ENCODE measurements around the gene ISL2. TPM values are rescaled to one million over a fixed set of nuclear protein-coding genes. Genes with fewer than 3 reads are reported as not detected.
A peak's percentile ranks its signal among the peaks of the same experiment; 100 is the strongest.

The ISL2 gene
- total and polyA plus RNA-seq, 2 of the 13 experiments (the other 11 are each of a cell fraction or from before 2014, with no cell fraction given), result 4.3 to 5.1 TPM

DNA sequence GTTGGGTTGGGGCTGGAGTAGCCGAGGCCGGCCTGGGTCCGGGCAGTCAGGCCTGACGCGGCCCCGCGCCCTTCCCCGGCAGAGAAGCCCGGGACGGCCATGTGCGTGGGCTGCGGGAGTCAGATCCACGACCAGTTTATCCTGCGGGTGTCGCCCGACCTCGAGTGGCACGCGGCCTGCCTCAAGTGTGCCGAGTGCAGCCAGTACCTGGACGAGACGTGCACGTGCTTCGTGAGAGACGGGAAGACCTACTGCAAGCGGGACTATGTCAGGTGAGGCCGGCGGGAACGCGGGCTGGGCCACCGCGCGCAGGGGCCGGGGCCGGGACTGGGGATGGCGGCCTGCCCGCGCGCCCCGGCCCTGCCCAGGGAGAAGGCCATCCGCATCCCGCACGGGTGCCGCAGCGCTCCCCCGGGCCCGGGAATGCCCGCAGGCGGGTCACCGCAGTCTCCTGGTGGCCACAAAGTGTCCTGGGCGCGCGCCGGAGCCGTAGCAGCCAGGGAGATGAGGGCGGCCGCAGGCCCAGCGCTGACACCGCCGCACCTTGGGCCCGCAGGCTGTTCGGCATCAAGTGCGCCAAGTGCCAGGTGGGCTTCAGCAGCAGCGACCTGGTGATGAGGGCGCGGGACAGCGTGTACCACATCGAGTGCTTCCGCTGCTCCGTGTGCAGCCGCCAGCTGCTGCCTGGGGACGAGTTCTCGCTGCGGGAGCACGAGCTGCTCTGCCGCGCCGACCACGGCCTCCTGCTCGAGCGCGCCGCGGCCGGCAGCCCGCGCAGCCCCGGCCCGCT, 1.3 kb downstream of the ISL2 start (continued):
- TF ChIP-seq ZNF614 (CRISPR knock-in tag; IDR thresholded peaks at IDR 0.05; ENCODE audit: borderline replicate concordance) (no peak), MIER2 (CRISPR knock-in tag; IDR thresholded peaks at IDR 0.05) (0 out of 2 replicates have a peak, but pooled peaks have one; percentile 26), KDM4B (CRISPR knock-in tag; IDR thresholded peaks at IDR 0.05) (0 out of 2 replicates have a peak, but pooled peaks have one; percentile 32), ZNF775 (CRISPR knock-in tag; IDR thresholded peaks at IDR 0.05; ENCODE audit: borderline replicate concordance) (0 out of 2 replicates have a peak, but pooled peaks have one; percentile 26), HDAC6 (IDR thresholded peaks at IDR 0.05; ENCODE audit: low read depth, low read length) (no peak), RFX1 (IDR thresholded peaks at IDR 0.05) (no peak), ZNF484 (CRISPR knock-in tag; IDR thresholded peaks at IDR 0.05; ENCODE audit: borderline replicate concordance, low read depth) (no peak), ZNF101 (CRISPR knock-in tag; IDR thresholded peaks at IDR 0.05; ENCODE audit: borderline replicate concordance, low read depth) (0 out of 2 replicates have a peak, but pooled peaks have one; percentile 23), EHMT2 (IDR thresholded peaks at IDR 0.05; ENCODE audit: borderline replicate concordance, low read depth, low read length) (no peak)
- TF ChIP-seq, protein P1, sequence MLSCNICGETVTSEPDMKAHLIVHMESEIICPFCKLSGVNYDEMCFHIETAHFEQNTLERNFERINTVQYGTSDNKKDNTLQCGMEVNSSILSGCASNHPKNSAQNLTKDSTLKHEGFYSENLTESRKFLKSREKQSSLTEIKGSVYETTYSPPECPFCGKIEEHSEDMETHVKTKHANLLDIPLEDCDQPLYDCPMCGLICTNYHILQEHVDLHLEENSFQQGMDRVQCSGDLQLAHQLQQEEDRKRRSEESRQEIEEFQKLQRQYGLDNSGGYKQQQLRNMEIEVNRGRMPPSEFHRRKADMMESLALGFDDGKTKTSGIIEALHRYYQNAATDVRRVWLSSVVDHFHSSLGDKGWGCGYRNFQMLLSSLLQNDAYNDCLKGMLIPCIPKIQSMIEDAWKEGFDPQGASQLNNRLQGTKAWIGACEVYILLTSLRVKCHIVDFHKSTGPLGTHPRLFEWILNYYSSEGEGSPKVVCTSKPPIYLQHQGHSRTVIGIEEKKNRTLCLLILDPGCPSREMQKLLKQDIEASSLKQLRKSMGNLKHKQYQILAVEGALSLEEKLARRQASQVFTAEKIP (CRISPR knock-in tag; IDR thresholded peaks at IDR 0.05; ENCODE audit: borderline replicate concordance), result no peak
- TF ChIP-seq, protein P2, sequence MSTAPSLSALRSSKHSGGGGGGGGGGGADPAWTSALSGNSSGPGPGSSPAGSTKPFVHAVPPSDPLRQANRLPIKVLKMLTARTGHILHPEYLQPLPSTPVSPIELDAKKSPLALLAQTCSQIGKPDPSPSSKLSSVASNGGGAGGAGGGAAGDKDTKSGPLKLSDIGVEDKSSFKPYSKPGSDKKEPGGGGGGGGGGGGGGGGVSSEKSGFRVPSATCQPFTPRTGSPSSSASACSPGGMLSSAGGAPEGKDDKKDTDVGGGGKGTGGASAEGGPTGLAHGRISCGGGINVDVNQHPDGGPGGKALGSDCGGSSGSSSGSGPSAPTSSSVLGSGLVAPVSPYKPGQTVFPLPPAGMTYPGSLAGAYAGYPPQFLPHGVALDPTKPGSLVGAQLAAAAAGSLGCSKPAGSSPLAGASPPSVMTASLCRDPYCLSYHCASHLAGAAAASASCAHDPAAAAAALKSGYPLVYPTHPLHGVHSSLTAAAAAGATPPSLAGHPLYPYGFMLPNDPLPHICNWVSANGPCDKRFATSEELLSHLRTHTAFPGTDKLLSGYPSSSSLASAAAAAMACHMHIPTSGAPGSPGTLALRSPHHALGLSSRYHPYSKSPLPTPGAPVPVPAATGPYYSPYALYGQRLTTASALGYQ (CRISPR knock-in tag; IDR thresholded peaks at IDR 0.05), result 0 out of 2 replicates have a peak, but pooled peaks have one; percentile 41
- TF ChIP-seq, protein P3, sequence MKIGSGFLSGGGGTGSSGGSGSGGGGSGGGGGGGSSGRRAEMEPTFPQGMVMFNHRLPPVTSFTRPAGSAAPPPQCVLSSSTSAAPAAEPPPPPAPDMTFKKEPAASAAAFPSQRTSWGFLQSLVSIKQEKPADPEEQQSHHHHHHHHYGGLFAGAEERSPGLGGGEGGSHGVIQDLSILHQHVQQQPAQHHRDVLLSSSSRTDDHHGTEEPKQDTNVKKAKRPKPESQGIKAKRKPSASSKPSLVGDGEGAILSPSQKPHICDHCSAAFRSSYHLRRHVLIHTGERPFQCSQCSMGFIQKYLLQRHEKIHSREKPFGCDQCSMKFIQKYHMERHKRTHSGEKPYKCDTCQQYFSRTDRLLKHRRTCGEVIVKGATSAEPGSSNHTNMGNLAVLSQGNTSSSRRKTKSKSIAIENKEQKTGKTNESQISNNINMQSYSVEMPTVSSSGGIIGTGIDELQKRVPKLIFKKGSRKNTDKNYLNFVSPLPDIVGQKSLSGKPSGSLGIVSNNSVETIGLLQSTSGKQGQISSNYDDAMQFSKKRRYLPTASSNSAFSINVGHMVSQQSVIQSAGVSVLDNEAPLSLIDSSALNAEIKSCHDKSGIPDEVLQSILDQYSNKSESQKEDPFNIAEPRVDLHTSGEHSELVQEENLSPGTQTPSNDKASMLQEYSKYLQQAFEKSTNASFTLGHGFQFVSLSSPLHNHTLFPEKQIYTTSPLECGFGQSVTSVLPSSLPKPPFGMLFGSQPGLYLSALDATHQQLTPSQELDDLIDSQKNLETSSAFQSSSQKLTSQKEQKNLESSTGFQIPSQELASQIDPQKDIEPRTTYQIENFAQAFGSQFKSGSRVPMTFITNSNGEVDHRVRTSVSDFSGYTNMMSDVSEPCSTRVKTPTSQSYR (CRISPR knock-in tag; IDR thresholded peaks at IDR 0.05; ENCODE audit: borderline replicate concordance), result 0 out of 2 replicates have a peak, but pooled peaks have one; percentile 51
- TF ChIP-seq, protein P4, sequence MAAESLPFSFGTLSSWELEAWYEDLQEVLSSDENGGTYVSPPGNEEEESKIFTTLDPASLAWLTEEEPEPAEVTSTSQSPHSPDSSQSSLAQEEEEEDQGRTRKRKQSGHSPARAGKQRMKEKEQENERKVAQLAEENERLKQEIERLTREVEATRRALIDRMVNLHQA (CRISPR knock-in tag; IDR thresholded peaks at IDR 0.05), result no peak
- TF ChIP-seq, protein P5, sequence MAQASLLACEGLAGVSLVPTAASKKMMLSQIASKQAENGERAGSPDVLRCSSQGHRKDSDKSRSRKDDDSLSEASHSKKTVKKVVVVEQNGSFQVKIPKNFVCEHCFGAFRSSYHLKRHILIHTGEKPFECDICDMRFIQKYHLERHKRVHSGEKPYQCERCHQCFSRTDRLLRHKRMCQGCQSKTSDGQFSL (CRISPR knock-in tag; IDR thresholded peaks at IDR 0.05), result 0 out of 2 replicates have a peak, but pooled peaks have one; percentile 18
- TF ChIP-seq, protein P6, sequence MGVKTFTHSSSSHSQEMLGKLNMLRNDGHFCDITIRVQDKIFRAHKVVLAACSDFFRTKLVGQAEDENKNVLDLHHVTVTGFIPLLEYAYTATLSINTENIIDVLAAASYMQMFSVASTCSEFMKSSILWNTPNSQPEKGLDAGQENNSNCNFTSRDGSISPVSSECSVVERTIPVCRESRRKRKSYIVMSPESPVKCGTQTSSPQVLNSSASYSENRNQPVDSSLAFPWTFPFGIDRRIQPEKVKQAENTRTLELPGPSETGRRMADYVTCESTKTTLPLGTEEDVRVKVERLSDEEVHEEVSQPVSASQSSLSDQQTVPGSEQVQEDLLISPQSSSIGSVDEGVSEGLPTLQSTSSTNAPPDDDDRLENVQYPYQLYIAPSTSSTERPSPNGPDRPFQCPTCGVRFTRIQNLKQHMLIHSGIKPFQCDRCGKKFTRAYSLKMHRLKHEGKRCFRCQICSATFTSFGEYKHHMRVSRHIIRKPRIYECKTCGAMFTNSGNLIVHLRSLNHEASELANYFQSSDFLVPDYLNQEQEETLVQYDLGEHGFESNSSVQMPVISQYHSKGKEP (CRISPR knock-in tag; IDR thresholded peaks at IDR 0.05), result no peak
- TF ChIP-seq, protein P7, sequence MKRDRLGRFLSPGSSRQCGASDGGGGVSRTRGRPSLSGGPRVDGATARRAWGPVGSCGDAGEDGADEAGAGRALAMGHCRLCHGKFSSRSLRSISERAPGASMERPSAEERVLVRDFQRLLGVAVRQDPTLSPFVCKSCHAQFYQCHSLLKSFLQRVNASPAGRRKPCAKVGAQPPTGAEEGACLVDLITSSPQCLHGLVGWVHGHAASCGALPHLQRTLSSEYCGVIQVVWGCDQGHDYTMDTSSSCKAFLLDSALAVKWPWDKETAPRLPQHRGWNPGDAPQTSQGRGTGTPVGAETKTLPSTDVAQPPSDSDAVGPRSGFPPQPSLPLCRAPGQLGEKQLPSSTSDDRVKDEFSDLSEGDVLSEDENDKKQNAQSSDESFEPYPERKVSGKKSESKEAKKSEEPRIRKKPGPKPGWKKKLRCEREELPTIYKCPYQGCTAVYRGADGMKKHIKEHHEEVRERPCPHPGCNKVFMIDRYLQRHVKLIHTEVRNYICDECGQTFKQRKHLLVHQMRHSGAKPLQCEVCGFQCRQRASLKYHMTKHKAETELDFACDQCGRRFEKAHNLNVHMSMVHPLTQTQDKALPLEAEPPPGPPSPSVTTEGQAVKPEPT (CRISPR knock-in tag; IDR thresholded peaks at IDR 0.05; ENCODE audit: low read depth), result peak; percentile 66; the same call in 1 of the 2 replicates
